Esophagus (tissue), 2 donors: ENCODE measurements around the gene USF1. TPM values are rescaled to one million over a fixed set of nuclear protein-coding genes. Genes with fewer than 3 reads are reported as not detected.
"Not testable (repeated sequence)": the region's sequence is repeated elsewhere in the genome, so short reads cannot be mapped to it uniquely, and the experiment has no call there.

Experiments
- H3K27ac ChIP-seq, 2 donors: one replicate each; pipeline ENCODE4 v1.5.1; 2013; ENCODE audit warnings: low read depth in 2 of 2, mild to moderate bottlenecking in 2 of 2, inconsistent platforms in 1 of 2, low read length in 1 of 2, moderate library complexity in 1 of 2
- H3K27me3 ChIP-seq, 2 donors: one replicate each; pipeline ENCODE4 v1.6.1; 2013; ENCODE audit warnings: low read length in 2 of 2, control low read depth in 1 of 2, mild to moderate bottlenecking in 1 of 2; ENCODE audit not compliant: insufficient read depth in 2 of 2, control insufficient read depth in 1 of 2
- H3K36me3 ChIP-seq, 2 donors: one replicate each; pipeline ENCODE4 v1.6.1; 2013; ENCODE audit warnings: low read length in 1 of 2; ENCODE audit not compliant: control insufficient read depth in 2 of 2, insufficient read depth in 2 of 2
- H3K4me1 ChIP-seq, 2 donors: one replicate each; pipeline ENCODE4 v1.6.1; 2013; ENCODE audit warnings: low read length in 1 of 2; ENCODE audit not compliant: control insufficient read depth in 2 of 2, insufficient read depth in 2 of 2
- H3K4me3 ChIP-seq, 2 donors: one replicate each; pipeline ENCODE4 v1.5.1; 2013; ENCODE audit warnings: low read length in 2 of 2, mild to moderate bottlenecking in 2 of 2, low read depth in 1 of 2, moderate library complexity in 1 of 2
- H3K9me3 ChIP-seq, 2 donors: one replicate each; pipeline ENCODE4 v1.6.1; 2013; ENCODE audit warnings: mild to moderate bottlenecking in 2 of 2, low read depth in 1 of 2, low read length in 1 of 2, moderate library complexity in 1 of 2; ENCODE audit not compliant: control insufficient read depth in 2 of 2, insufficient read depth in 1 of 2
- WGBS, 2 donors: extraction: QIAGEN DNeasy Blood & Tissue Kit; methylation state at CpG; one replicate each; pipeline ENCODE4 v1.1.7; 2013; 5-methylcytosine and 5-hydroxymethylcytosine counted together
- polyA plus RNA-seq, 2 donors: library from polyadenylated mRNA; stranded (reverse); fragments of 200-250 nt; gene quantifications; one replicate each; pipeline ENCODE4 v1.2.3, GENCODE V29; 2013
- donor health status: healthy with polysubstance abuse.
- donor health status: Bipolar disorder and iron deficiency.

The USF1 gene
- polyA plus RNA-seq, 2 donors, result 37.6 to 50.1 TPM

- H3K27me3 ChIP-seq, result no peaks in the 10 kb centered on the region
- H3K9me3 ChIP-seq, result no peaks in the 10 kb centered on the region
- peak overlapping the region; percentile 91 to 96 for H3K27ac ChIP-seq
- H3K4me1 ChIP-seq, result peaks cover 6 to 7% of the 10 kb centered on the region in 2 donors
- H3K36me3 ChIP-seq, result no peaks in the 10 kb centered on the region
- 69 to 74% methylated on average over 5 of the region's 5 CpGs for WGBS, 2 donors
- H3K4me3 ChIP-seq, result peak overlapping the region; percentile 16 to 66
Observed at GRCh38 chr1:161017756-161018630, 27.8 kb downstream of the USF1 start.

- not testable (repeated sequence) for H3K4me1 ChIP-seq
- WGBS, 2 donors, result 65 to 67% methylated on average over 6 to 7 of the region's 7 CpGs
Observed at GRCh38 chr1:161017181-161017580, 28.6 kb downstream of the USF1 start.

DNA sequence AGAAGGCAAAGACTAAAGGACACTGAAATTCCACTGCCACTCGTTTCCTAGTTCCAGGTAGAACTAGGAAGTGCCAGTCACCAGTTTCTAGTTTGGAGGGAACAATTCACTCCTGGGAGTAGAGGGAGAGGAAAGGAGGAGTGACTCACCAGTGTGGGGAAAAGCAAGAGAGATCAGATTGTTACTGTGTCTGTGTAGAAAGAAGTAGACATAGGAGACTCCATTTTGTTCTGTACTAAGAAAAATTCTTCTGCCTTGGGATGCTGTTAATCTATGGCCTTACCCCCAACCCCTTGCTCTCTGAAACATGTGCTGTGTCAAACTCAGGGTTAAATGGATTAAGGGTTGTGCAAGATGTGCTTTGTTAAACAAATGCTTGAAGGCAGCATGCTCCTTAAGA lies 29.1 kb downstream of the USF1 start:
- not testable (repeated sequence) for H3K4me1 ChIP-seq, H3K36me3 ChIP-seq, H3K9me3 ChIP-seq, H3K4me3 ChIP-seq, H3K27me3 ChIP-seq
- 29 to 39% methylated on average over 1 of the region's 1 CpG for WGBS, 2 donors
- peak overlapping the region; percentile 37 to 79 for H3K27ac ChIP-seq

More at GRCh38 chr1:161017181-161017580, 28.6 kb downstream of the USF1 start:
- H3K27me3 ChIP-seq, H3K36me3 ChIP-seq, H3K9me3 ChIP-seq: not testable (repeated sequence)
- Histone ChIP-seq H3K4me3 (peak overlapping the region in 1 of 2 donors; percentile 14), H3K27ac (peak overlapping the region; percentile 91 to 96)

DNA sequence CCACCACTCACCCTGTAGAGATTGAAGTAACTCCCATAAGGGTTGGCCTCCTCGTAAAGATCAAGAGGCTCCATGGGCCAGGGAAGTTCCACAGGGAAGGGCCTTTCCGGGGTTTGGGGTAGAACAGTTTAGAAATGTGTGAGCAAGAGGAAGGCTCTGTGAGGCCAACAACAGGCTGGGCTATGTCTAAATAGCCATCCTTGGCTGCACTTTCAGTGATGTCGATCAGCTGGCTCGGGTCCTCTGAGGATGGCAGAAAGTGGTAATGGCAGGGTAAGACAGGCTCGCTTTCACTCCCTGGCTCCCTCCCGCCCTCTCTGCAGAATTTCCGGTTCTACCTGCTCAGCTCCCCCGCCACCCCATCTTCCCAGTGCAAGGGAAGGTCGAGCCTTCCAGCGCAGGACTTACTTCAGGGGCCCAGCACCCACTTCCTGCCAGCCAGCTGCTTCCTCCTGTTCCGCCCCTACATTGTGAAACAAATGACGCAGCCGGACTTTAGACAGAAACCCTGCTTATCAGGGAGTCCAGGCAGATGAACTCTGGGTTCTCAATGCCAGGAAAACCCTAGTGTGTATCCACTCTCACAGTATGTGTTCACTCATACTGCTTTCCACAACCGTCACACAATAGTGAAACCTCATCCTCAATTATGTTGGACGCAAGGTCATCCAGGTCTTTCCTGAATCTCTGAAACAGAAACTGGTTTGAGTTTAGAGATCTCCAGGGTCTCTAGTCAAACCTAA lies 32.1 kb downstream of the USF1 start:
- no peaks in the 10 kb centered on the region for H3K36me3 ChIP-seq
- no peaks in the 10 kb centered on the region for H3K9me3 ChIP-seq
- H3K4me3 ChIP-seq, result peak overlapping the region; percentile 4 to 16
- peaks cover 5 to 6% of the 10 kb centered on the region in 2 donors for H3K4me1 ChIP-seq
- no peaks in the 10 kb centered on the region for H3K27me3 ChIP-seq
- WGBS, 2 donors, result 10 to 15% methylated on average over 15 of the region's 15 CpGs
- peak overlapping the region; percentile 77 to 93 for H3K27ac ChIP-seq

DNA sequence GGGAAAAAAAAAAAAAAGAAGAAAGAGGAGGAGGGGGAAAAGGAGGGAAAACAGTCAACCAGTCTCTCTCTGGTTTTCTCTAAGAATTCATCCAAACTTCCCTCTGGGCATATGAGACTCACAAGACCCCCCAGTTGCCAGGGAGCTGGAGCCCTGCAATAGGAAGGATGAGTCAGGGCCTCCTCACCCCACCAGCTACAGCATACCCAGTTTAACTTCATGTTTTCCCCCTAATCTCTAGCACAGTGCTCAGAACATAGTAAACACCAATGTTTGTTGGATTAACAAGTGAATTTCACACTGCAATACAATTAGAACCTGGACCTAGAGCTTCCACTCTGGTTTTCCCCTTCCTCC lies 32.7 kb downstream of the USF1 start:
- H3K4me3 ChIP-seq, result peak overlapping the region; percentile 4 to 16

DNA sequence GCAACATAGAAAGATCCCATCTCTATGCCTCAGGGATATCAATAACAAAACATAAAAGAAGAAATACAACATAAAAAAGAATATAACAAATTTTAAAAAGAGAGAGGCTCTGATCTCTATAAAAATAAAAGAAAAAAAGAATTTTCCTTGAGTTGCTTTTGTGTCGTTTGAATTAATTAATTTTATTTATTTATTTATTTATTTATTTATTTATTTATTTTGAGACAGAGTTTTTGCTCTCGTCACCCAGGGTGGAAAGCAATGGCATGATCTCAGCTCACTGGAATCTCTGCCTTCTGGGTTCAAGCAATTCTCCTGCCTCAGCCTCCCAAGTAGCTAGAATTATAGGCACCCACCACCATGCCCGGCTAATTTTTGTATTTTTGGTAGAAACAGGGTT lies 33.4 kb downstream of the USF1 start:
- H3K4me3 ChIP-seq, result no peak overlapping the region
- H3K27ac ChIP-seq, result peak overlapping the region in 1 of 2 donors; percentile 20
- peaks cover 0 to 5% of the 10 kb centered on the region in 2 donors for H3K4me1 ChIP-seq
- 88 to 89% methylated on average over 3 of the region's 3 CpGs for whole genome bisulfite sequencing, 2 donors
- no peaks in the 10 kb centered on the region for H3K27me3 ChIP-seq
- H3K9me3 ChIP-seq, result no peaks in the 10 kb centered on the region
- H3K36me3 ChIP-seq, result peaks cover 0 to 2% of the 10 kb centered on the region in 2 donors

More for the DNA sequence above, 32.7 kb downstream of the USF1 start:
- H3K27me3 ChIP-seq, result no peaks in the 10 kb centered on the region
- peak overlapping the region; percentile 77 to 93 for H3K27ac ChIP-seq
- H3K36me3 ChIP-seq, result no peaks in the 10 kb centered on the region
- H3K9me3 ChIP-seq, result no peaks in the 10 kb centered on the region
- H3K4me1 ChIP-seq, result peaks cover 4 to 5% of the 10 kb centered on the region in 2 donors

- H3K4me1 ChIP-seq, result peaks cover 0 to 5% of the 10 kb centered on the region in 2 donors
- no peaks in the 10 kb centered on the region for H3K9me3 ChIP-seq
- no peak overlapping the region for H3K27ac ChIP-seq
- no peak overlapping the region for H3K4me3 ChIP-seq
- H3K27me3 ChIP-seq, result no peaks in the 10 kb centered on the region
- peaks cover 0 to 2% of the 10 kb centered on the region in 2 donors for H3K36me3 ChIP-seq
- WGBS, 2 donors, result 71 to 80% methylated on average over 7 of the region's 7 CpGs
Observed at GRCh38 chr1:161009602-161010211, 36.1 kb downstream of the USF1 start.

- H3K27ac ChIP-seq, result no peak overlapping the region
- peaks cover 0 to 5% of the 10 kb centered on the region in 2 donors for H3K4me1 ChIP-seq
- no peaks in the 10 kb centered on the region for H3K9me3 ChIP-seq
Observed at GRCh38 chr1:161008869-161009510, 36.8 kb downstream of the USF1 start.

GRCh38 chr1:161007369-161007768 lies 38.4 kb downstream of the USF1 start:
- Histone ChIP-seq H3K36me3 (peaks cover 0 to 2% of the 10 kb centered on the region in 2 donors), H3K27ac (no peak overlapping the region), H3K4me1 (no peaks in the 10 kb centered on the region), H3K4me3 (no peak overlapping the region), H3K9me3 (no peaks in the 10 kb centered on the region), H3K27me3 (no peaks in the 10 kb centered on the region)
- 89 to 95% methylated on average over 2 of the region's 2 CpGs for WGBS, 2 donors

More at GRCh38 chr1:161008869-161009510, 36.8 kb downstream of the USF1 start:
- Histone ChIP-seq H3K27me3 (no peaks in the 10 kb centered on the region), H3K36me3 (peaks cover 0 to 2% of the 10 kb centered on the region in 2 donors), H3K4me3 (no peak overlapping the region)
- WGBS, 2 donors, result 70 to 71% methylated on average over 4 of the region's 4 CpGs
